Aorta (tissue), 5 donors: ENCODE measurements around the gene BOD1. TPM values are rescaled to one million over a fixed set of nuclear protein-coding genes. Genes with fewer than 3 reads are reported as not detected.
"Not testable (repeated sequence)": the region's sequence is repeated elsewhere in the genome, so short reads cannot be mapped to it uniquely, and the experiment has no call there.

Experiments used
- ATAC-seq: fragments of 200-7000 bp; cut with Tn5 transposase; one replicate; pipeline ENCODE4 v1.9.1; 2022; ENCODE audit warnings: moderate library complexity; ENCODE audit not compliant: low FRiP score
- DNase-seq, 2 donors: peaks; one replicate each; pipeline ENCODE4 v3.0.0-alpha.2; 2020
- H3K27ac ChIP-seq, 2 donors: one replicate each; pipeline ENCODE4 v1.5.1; 2013; ENCODE audit warnings: low read length in 2 of 2, mild to moderate bottlenecking in 2 of 2, moderate library complexity in 2 of 2, control low read depth in 1 of 2, inconsistent platforms in 1 of 2, low read depth in 1 of 2
- H3K27me3 ChIP-seq, 2 donors: one replicate each; pipeline ENCODE4 v1.6.1; 2013; ENCODE audit warnings: control low read depth in 1 of 2, low read length in 1 of 2, mild to moderate bottlenecking in 1 of 2, moderate library complexity in 1 of 2; ENCODE audit not compliant: insufficient read depth in 2 of 2, control insufficient read depth in 1 of 2
- H3K36me3 ChIP-seq, 2 donors: one replicate each; pipeline ENCODE4 v1.6.1; 2013; ENCODE audit warnings: control low read depth in 1 of 2, low read length in 1 of 2, mild to moderate bottlenecking in 1 of 2; ENCODE audit not compliant: insufficient read depth in 2 of 2, control insufficient read depth in 1 of 2
- H3K4me1 ChIP-seq, 2 donors: one replicate each; pipeline ENCODE4 v1.6.1; 2013; ENCODE audit warnings: low read length in 2 of 2, control low read depth in 1 of 2, mild to moderate bottlenecking in 1 of 2, moderate library complexity in 1 of 2; ENCODE audit not compliant: insufficient read depth in 2 of 2, control insufficient read depth in 1 of 2
- H3K4me3 ChIP-seq, 2 donors: one replicate each; pipeline ENCODE4 v1.5.1; 2013; ENCODE audit warnings: low read length in 2 of 2, control low read depth in 1 of 2, mild to moderate bottlenecking in 1 of 2
- H3K9me3 ChIP-seq: one replicate; pipeline ENCODE4 v1.6.1; 2013; ENCODE audit warnings: mild to moderate bottlenecking, low read length; ENCODE audit not compliant: control insufficient read depth
- WGBS, 2 donors: extraction: QIAGEN DNeasy Blood & Tissue Kit; methylation state at CpG; one replicate each; pipeline ENCODE4 v1.1.7; 2013; 5-methylcytosine and 5-hydroxymethylcytosine counted together
- intact Hi-C, 2 donors: fragments of 100-400 bp; cut with DNase I; formaldehyde crosslinking; loops; one replicate each; pipeline versions ENCODE4 v1.14.2 to v1.15.0; 2022
- polyA plus RNA-seq, 2 donors: library from polyadenylated mRNA; stranded (reverse); fragments of 200-250 nt; gene quantifications; one replicate each; pipeline ENCODE4 v1.2.3, GENCODE V29; 2013
- total RNA-seq, 2 donors: library from RNA; stranded (reverse); fragmentation: NEBNext Ultra II Directional; extraction: Animal tissue kit (Norgen Biotek cat#: 25700); gene quantifications; one replicate each; pipeline ENCODE4 v1.2.1, GENCODE V29; 2021
- donor health status: healthy with polysubstance abuse.
- donor health status: Bipolar disorder and iron deficiency.
- donor health status: DM: no; HTN: no; CAD: no.
- donor health status: DM: no; HTN: no; CAD: no.
- donor health status: DM: yes; HTN: yes; CAD: no.

BOD1 gene
- total and polyA plus RNA-seq, 4 donors = 27.8 to 48.8 (median 34.3) TPM

DNA sequence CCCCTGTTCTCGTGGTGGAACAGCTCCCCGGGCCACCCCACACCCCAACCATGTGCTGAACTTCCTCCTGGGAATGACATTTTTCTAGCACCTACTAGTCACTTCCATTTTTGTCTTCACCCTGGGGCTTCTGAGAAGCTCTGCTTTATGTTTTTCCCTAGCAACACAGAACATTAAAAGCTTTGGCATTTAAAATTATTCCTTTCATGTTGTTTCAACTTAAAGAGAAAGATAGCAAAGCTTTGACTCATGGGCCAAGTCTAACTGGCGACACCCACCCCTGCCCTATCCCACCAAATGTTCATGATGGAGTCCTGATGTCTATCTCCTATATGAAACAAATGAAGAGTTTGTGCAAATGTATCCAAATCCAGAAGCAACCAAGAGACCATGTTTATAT is 22.4 kb downstream of the BOD1 start:
- no peak overlapping the region for H3K27ac ChIP-seq

GRCh38 chr5:173592050-173592669 is 24.3 kb downstream of the BOD1 start:
- Histone ChIP-seq H3K9me3 (peaks cover 8% of the 10 kb centered on the region), H3K4me3 (no peak overlapping the region), H3K4me1 (no peaks in the 10 kb centered on the region), H3K27ac (no peak overlapping the region), H3K27me3 (no peaks in the 10 kb centered on the region), H3K36me3 (no peaks in the 10 kb centered on the region)
- WGBS, 2 donors = 90 to 92% methylated on average over 2 of the region's 2 CpGs
- no peak for DNase-seq
- ATAC-seq = no peak
- intact Hi-C loops = no loop called here

More for the DNA sequence above, 22.4 kb downstream of the BOD1 start:
- Histone ChIP-seq H3K27me3 (no peaks in the 10 kb centered on the region), H3K9me3 (peaks cover 8% of the 10 kb centered on the region), H3K4me1 (no peaks in the 10 kb centered on the region), H3K36me3 (no peaks in the 10 kb centered on the region), H3K4me3 (no peak overlapping the region)
- DNase-seq (no peak), ATAC-seq (no peak)
- WGBS, 2 donors = 85 to 90% methylated on average over 3 of the region's 3 CpGs
- intact Hi-C loops = no loop called here

DNA sequence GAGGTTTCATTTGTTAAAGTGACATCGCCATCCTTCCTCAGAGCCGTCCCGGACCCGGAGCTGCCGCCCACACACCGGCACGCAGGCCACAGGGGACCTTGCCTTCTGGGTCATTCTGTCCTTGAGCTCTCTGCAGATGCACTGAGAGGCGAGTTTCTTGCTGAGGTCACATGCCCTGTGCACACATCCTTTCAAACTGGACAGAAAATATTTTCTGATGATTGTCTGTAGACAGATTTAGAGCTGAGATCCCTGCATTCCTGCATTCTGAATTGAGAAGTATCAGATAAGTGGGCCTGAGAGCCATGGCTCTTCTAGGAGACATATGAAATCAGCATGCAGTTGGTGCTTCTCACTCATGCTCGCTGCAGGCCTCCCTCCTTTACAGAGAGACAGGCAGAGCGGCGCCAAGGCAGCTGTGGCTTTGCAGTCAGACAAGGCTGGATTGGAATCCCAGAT is 25.4 kb downstream of the BOD1 start:
- no peak for DNase-seq
- Histone ChIP-seq H3K9me3 (peaks cover 8% of the 10 kb centered on the region), H3K27ac (no peak overlapping the region), H3K36me3 (no peaks in the 10 kb centered on the region), H3K4me1 (no peaks in the 10 kb centered on the region), H3K4me3 (no peak overlapping the region), H3K27me3 (no peaks in the 10 kb centered on the region)
- ATAC-seq = peak; percentile 7
- 17 to 21% methylated on average over 11 of the region's 11 CpGs for WGBS, 2 donors
- intact Hi-C loops = no loop called here

DNA sequence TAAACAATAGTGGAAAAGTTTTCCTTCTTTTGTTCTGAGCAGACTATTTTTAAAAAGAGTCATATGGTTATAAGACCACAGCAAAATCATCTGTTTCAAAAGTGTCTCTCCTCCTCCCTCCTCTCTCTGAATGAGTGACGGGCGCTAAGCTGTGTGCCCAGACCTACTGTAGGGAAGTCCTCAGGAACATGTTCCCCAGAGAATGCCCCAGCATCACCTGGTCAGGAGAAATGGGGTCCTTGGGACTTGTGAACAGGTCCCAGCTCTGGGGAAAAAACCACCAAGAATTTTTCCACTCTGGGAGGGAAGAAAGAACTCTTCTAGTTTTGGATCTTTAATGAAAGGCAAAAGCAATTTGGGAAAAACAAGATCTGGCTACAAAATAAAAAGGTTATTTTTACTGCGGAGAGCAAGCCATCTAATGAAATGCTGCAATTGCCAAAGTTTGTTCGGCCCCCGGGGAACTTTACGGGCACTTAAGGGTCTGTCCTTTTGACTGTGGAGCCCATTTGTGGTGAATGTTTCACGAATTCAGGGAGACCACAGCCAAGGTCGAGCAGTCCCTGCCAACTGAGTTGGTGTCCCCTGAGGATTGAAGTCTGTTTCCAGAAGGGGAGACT is 25.9 kb downstream of the BOD1 start:
- peak; percentile 15 for ATAC-seq
- Histone ChIP-seq H3K27ac (no peak overlapping the region), H3K9me3 (peaks cover 8% of the 10 kb centered on the region), H3K36me3 (no peaks in the 10 kb centered on the region), H3K27me3 (no peaks in the 10 kb centered on the region), H3K4me3 (no peak overlapping the region), H3K4me1 (no peaks in the 10 kb centered on the region)
- DNase-seq = no peak
- intact Hi-C loops = no loop called here
- WGBS, 2 donors = 6 to 7% methylated on average over 8 of the region's 8 CpGs

DNA sequence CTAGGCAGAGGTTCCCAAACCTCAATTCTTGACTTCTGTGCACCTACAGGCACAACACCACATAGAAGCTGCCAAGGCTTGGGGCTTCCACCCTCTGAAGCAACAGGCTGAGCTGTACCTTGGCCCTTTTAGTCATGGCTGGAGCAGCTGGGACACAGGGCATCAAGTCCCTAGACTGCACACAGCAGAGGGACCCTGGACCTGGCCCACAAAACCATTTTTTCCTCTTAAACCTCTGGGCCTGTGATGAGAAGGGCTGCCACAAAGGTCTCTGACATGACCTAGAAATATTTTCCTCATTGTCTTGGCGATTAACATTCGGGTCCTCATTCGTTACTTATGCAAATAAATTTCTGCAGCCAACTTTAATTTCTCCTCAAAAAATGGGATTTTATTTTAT is 30.3 kb downstream of the BOD1 start:
- intact Hi-C loops, H3K4me3 ChIP-seq, H3K9me3 ChIP-seq, H3K27ac ChIP-seq, H3K27me3 ChIP-seq, DNase-seq, ATAC-seq, H3K36me3 ChIP-seq, H3K4me1 ChIP-seq: not testable (repeated sequence)
- 95 to 98% methylated on average over 3 of the region's 3 CpGs for WGBS, 2 donors

DNA sequence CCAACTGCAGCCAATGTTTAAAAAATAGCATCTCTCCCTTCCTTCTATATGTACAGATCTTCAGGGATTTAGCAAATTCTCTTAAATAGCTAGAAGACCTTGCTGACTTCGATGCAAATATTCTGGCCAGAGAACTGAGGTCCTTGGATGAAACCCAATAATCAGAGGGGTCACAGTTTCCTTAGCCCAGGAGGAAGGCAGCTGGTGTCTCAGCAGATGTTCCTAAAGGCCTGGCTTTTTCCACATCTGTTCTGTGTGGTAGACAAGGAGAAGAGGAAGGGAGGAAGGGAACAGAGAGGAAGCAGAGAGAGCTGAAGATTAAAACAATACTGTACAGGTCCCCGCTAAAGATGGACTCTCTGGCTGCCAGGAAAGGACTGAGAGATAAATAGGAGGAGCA is 33.1 kb downstream of the BOD1 start:
- WGBS, 2 donors = 63 to 68% methylated on average over 2 of the region's 2 CpGs
- ATAC-seq = no peak
- H3K9me3 ChIP-seq = peaks cover 4% of the 10 kb centered on the region
- peaks cover 0 to 2% of the 10 kb centered on the region in 2 donors for H3K36me3 ChIP-seq
- no peak overlapping the region for H3K4me3 ChIP-seq
- no peak overlapping the region for H3K27ac ChIP-seq
- H3K27me3 ChIP-seq = no peaks in the 10 kb centered on the region
- no peaks in the 10 kb centered on the region for H3K4me1 ChIP-seq
- intact Hi-C loops = no loop called here
- DNase-seq = no peak

GRCh38 chr5:173582216-173583111 is 34.0 kb downstream of the BOD1 start:
- Histone ChIP-seq H3K4me3 (no peak overlapping the region), H3K9me3 (peaks cover 6% of the 10 kb centered on the region), H3K36me3 (peaks cover 0 to 2% of the 10 kb centered on the region in 2 donors), H3K27ac (no peak overlapping the region), H3K4me1 (no peaks in the 10 kb centered on the region), H3K27me3 (no peaks in the 10 kb centered on the region)
- ATAC-seq = no peak
- WGBS, 2 donors = 83% methylated on average over 12 of the region's 12 CpGs
- intact Hi-C loops = no loop called here
- no peak for DNase-seq

DNA sequence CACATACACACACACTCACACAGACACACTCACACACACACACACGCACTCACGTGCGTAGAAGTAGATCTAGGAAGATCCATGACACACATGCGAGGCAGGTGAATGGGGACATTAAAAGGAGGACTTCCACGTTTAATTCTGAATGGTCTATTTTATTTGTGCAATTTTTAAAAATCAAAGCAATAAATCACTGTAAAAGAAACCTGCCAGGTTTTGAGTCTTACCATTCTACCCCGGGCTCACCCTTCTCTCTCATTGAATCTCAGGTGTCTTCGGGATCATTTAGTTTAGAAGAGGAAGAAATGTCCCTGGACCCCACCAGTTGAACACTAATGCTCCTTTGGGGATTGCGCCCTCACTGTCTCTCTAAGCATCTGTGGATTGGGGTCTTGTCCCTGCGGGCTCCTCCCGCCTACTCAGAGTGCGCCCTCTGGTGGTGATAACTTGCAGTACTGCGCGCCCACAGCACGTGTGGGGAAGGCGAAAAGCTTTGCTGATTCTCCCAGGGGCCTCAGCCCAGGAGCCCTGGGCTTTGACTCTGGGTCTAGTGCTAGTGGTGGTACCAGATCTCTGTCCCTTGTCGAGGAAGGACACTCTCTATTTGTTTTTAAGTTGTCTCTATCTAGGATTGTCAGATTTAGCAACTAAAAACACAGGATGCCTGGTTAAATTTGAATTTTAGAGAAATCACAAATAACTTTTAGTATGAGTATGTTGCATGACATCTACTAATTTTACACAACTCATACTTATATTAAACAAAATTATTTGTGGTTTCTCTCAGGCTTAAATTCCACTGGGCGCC is 34.8 kb downstream of the BOD1 start:
- H3K27ac ChIP-seq = no peak overlapping the region
- H3K9me3 ChIP-seq = peaks cover 6% of the 10 kb centered on the region
- peak in 1 of 2 donors; percentile 57 for DNase-seq
- H3K4me1 ChIP-seq = no peaks in the 10 kb centered on the region
- ATAC-seq = no peak
- peaks cover 0 to 2% of the 10 kb centered on the region in 2 donors for H3K36me3 ChIP-seq
- no peaks in the 10 kb centered on the region for H3K27me3 ChIP-seq
- intact Hi-C loops = no loop called here
- WGBS, 2 donors = 65 to 67% methylated on average over 17 of the region's 17 CpGs
- H3K4me3 ChIP-seq = no peak overlapping the region
